Astrocyte of the cerebellum (primary cell): Measurements from ENCODE around the gene HIVEP3.

Experiments used
- DNase-seq: peaks from one replicate; pipeline ENCODE4 v3.0.0-alpha.2; 2011; ENCODE audit warnings: low read depth
- H3K4me3 ChIP-seq: 2 replicates; pipeline ENCODE4 v1.5.1; 2011; ENCODE audit warnings: mild to moderate bottlenecking, low read depth, low read length, moderate library complexity
- in situ Hi-C: cut with HindIII; loops from 2 replicates; pipeline ENCODE4 v1.10.0; 2017; ENCODE audit warnings: low sequenced_read_pairs
- TF ChIP-seq, protein P1 (sequence below): IDR thresholded peaks from 2 replicates; pipeline ENCODE4 v1.5.1; 2012; ENCODE audit warnings: low read length, low read depth, moderate library complexity, mild to moderate bottlenecking; ENCODE audit errors: missing control alignments

The HIVEP3 gene

DNA sequence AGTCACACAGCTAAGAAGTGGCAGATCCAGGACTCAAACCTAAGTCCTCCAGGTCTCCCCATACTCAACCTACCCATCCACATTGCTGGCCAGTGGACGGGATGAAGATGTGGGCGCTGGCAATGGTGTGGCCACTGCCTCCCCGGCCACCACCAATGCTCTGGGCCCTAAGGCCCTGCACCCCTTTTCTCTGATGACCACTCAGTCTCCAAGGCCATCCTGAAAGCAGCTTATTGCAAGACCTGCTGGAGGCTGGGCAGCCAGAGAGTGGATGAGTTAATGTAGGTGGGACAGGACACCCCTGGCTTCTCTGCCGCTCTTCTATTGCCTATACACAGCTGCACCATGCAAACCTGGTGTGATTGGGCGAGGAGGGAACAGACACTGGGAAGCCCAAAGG lies 178.7 kb downstream of the HIVEP3 start:
- TF ChIP-seq, protein P1, sequence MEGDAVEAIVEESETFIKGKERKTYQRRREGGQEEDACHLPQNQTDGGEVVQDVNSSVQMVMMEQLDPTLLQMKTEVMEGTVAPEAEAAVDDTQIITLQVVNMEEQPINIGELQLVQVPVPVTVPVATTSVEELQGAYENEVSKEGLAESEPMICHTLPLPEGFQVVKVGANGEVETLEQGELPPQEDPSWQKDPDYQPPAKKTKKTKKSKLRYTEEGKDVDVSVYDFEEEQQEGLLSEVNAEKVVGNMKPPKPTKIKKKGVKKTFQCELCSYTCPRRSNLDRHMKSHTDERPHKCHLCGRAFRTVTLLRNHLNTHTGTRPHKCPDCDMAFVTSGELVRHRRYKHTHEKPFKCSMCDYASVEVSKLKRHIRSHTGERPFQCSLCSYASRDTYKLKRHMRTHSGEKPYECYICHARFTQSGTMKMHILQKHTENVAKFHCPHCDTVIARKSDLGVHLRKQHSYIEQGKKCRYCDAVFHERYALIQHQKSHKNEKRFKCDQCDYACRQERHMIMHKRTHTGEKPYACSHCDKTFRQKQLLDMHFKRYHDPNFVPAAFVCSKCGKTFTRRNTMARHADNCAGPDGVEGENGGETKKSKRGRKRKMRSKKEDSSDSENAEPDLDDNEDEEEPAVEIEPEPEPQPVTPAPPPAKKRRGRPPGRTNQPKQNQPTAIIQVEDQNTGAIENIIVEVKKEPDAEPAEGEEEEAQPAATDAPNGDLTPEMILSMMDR = no peak
- no peak for DNase-seq
- in situ Hi-C loops = no loop called here
- H3K4me3 ChIP-seq = no peak overlapping the region

DNA sequence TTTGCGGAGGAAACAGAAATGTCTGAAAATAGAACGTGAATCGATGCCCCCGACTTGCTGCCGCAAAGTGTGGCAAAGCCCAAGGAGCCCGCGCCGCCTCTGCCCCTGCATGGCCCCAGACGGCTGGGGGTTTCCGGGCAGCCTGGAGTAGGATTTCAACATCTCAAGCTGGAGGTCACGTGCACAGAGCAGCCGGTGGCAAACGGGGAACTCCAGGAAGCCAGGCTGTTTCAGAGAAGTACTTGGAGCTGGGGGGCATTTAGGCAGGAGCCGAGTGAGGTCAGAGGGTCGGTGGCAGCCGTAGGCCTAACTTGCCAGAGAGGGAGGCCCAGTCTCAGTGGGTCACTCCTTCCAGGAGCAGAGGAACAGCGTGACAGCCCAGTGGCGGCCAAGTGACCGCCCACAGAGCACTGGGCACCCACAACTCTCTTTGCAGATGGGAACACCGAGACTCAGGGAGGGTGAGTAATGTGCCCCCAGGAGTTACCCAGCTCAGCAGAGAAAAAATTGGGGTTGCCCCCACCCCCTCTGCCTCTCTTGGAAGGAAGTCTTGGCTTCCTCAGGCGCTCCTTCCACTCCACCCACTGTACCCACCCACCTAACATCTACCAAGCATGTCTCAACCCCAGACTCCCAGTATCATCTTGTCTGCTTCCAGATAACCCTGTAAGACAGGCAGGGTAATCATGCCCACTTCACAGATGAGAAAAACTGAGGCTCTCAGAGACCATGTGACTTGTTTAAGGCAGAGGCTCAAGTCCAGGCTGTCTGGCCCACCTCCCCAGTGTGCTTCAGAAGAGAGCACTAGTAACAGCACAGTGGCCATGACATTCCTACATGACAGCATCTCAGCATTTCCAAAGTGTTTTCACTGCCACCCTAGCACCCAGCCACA lies 179.4 kb downstream of the HIVEP3 start:
- H3K4me3 ChIP-seq = no peak overlapping the region
- in situ Hi-C loops = no loop called here
- DNase-seq = no peak

GRCh38 chr1:41738475-41738874 lies 180.2 kb downstream of the HIVEP3 start:
- in situ Hi-C loops = no loop called here
- DNase-seq = no peak
- TF ChIP-seq, protein P1 = no peak
- no peak overlapping the region for H3K4me3 ChIP-seq

More for the DNA sequence above, 179.4 kb downstream of the HIVEP3 start:
- TF ChIP-seq, protein P1 = no peak

DNA sequence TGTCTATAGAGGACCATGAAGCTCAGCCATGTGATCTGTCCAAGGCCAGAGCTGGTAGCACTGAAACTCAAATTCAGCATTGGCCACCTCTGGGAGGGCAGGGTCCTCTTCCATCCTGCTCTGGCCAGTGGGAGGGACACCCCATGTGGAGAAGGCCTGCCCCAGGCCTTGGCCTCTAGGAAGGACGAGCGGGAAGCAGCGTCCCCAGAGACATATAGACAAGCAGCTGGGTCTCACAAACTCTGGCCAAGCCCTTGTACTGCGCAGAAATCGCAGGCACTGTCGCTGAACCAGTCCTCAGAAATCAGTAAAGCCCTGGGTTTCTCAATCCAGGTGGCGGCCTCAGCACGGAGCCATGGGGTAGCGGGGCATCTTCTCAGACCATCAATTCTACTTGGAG lies 180.7 kb downstream of the HIVEP3 start:
- H3K4me3 ChIP-seq = no peak overlapping the region
- no peak for DNase-seq
- TF ChIP-seq, protein P1 = no peak
- in situ Hi-C loops = no loop called here

DNA sequence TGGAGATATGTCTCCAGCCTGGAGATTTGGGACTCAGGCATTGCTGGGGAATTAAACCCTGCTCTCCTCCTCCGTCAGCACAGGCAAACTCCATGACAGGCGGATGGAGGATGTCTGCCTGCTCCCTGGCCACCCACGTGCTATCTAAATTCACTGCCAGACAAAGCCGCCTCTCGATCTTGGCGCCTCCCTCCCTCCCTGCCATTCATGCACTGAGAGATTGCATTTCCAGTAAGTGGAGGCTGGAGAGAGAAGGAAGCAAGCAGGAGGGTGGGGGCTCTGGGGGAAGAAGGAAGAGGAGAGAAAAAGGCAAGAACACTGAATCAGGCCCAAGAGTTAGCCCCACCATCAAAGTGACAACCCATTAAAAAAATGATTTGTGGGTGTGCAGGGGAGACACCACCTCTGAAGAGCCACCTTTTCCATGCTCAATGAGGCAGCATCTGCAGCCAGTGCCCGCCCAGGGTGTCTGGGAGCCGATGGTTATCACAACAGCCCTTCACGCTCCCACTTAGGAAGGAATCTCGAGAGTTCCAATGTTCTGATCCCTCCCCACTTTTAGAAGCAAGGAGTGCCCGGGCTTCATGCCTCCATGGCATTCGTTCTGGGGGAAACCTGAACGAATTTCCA lies 183.0 kb downstream of the HIVEP3 start:
- no peak overlapping the region for H3K4me3 ChIP-seq
- in situ Hi-C loops = no loop called here
- TF ChIP-seq, protein P1 = no peak
- no peak for DNase-seq

DNA sequence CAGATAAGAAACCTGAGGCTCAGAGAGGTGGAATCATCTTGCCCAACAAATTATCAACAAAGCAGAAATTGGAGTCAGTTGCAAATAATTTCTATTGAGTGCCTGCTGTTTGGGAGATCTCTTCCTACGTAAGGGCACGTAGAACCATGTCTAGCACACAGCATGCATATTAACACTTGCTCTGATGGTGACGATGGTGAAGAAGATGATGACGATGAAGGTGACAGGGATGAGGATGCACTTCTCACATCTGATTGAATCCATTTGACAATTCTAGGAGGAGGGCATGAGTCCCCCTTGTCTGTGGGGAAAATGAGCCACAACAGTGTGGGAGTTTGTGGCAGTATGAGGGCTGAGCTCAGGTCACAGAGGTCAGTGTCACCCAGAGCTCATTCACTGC lies 183.6 kb downstream of the HIVEP3 start:
- in situ Hi-C loops = no loop called here
- no peak overlapping the region for H3K4me3 ChIP-seq
- TF ChIP-seq, protein P1 = no peak
- no peak for DNase-seq
